Ishikawa (cell line): ENCODE measurements around the gene TMBIM1.

Source experiments
- CREB1 ChIP-seq: IDR thresholded peaks from 2 replicates; pipeline ENCODE4 v1.6.1; 2012; ENCODE audit warnings: low read depth
- EP300 ChIP-seq: IDR thresholded peaks from 2 replicates; pipeline ENCODE4 v1.6.1; 2012; ENCODE audit warnings: borderline replicate concordance
- FOXM1 ChIP-seq: IDR thresholded peaks from 2 replicates; pipeline ENCODE4 v1.6.1; 2012; ENCODE audit warnings: low read depth, borderline replicate concordance
- NFIC ChIP-seq: IDR thresholded peaks from 2 replicates; pipeline ENCODE4 v1.6.1; 2012
- TAF1 ChIP-seq: IDR thresholded peaks from 2 replicates; pipeline ENCODE4 v1.6.1; 2012; ENCODE audit warnings: low read depth, mild to moderate bottlenecking
- TCF12 ChIP-seq: IDR thresholded peaks from 2 replicates; pipeline ENCODE4 v1.6.1; 2012; ENCODE audit warnings: low read depth
- TEAD4 ChIP-seq: IDR thresholded peaks from 2 replicates; pipeline ENCODE4 v1.6.1; 2012
- YY1 ChIP-seq: IDR thresholded peaks from 2 replicates; pipeline ENCODE4 v1.6.1; 2012; ENCODE audit warnings: low read depth
- TF ChIP-seq, protein P1 (sequence below): IDR thresholded peaks from 2 replicates; pipeline ENCODE4 v1.6.1; 2012; ENCODE audit warnings: low read depth, mild to moderate bottlenecking
- TF ChIP-seq, protein P2 (sequence below): IDR thresholded peaks from 2 replicates; pipeline ENCODE4 v1.6.1; 2012

DNA sequence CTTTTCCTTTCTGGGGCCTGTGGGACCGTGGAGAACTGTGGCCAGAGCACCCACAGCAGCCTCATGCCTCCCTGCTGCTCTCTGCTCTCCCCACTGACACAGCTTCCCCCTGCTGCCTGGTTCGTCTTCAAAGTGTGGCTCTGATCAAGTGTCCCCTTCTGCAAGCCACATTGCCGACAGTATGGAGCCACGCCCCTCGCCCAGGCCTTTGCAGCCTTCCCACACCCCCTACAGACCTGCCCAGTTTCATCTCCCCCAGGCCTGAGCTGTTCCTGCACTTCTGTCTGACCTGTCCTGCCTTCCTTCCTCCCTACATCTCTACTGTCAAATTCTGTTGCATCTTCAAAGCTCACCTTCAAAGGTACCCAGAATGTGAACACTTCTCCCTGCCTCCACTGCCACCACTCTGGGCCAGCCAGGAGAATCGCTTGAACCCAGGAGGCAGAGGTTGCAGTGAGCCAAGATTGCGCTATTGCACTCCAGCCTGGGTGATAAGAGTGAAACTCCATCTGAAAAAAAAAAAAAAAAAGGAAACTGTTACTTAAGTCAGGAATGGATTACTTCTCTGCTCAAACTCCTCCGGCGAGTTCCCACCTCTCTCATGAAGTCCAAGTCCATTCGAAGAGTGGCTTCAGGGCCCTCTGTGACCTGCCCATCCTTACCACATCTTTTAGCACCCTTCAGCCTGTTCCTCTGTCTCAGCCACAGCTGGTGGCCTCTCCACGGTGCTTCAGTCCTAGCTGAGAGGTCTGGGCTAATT lies 35.3 kb upstream of the TMBIM1 start:
- TF ChIP-seq TAF1 (no peak), EP300 (no peak), CREB1 (no peak), NFIC (no peak), TCF12 (no peak), YY1 (no peak), TEAD4 (no peak), FOXM1 (no peak)
- TF ChIP-seq, protein P1, sequence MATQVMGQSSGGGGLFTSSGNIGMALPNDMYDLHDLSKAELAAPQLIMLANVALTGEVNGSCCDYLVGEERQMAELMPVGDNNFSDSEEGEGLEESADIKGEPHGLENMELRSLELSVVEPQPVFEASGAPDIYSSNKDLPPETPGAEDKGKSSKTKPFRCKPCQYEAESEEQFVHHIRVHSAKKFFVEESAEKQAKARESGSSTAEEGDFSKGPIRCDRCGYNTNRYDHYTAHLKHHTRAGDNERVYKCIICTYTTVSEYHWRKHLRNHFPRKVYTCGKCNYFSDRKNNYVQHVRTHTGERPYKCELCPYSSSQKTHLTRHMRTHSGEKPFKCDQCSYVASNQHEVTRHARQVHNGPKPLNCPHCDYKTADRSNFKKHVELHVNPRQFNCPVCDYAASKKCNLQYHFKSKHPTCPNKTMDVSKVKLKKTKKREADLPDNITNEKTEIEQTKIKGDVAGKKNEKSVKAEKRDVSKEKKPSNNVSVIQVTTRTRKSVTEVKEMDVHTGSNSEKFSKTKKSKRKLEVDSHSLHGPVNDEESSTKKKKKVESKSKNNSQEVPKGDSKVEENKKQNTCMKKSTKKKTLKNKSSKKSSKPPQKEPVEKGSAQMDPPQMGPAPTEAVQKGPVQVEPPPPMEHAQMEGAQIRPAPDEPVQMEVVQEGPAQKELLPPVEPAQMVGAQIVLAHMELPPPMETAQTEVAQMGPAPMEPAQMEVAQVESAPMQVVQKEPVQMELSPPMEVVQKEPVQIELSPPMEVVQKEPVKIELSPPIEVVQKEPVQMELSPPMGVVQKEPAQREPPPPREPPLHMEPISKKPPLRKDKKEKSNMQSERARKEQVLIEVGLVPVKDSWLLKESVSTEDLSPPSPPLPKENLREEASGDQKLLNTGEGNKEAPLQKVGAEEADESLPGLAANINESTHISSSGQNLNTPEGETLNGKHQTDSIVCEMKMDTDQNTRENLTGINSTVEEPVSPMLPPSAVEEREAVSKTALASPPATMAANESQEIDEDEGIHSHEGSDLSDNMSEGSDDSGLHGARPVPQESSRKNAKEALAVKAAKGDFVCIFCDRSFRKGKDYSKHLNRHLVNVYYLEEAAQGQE, result no peak
- TF ChIP-seq, protein P2, sequence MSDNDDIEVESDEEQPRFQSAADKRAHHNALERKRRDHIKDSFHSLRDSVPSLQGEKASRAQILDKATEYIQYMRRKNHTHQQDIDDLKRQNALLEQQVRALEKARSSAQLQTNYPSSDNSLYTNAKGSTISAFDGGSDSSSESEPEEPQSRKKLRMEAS, result no peak
